Caco-2 (cell line): ENCODE results near the gene LRMDA. TPM values are rescaled to one million over a fixed set of nuclear protein-coding genes. Genes with fewer than 3 reads are reported as not detected.

Source experiments
- BruUV-seq: library from RNA; stranded (reverse); fragments of 400-500 nt; replicated peaks from 2 replicates; lab custom pipeline; 2021; lab: Mats Ljungman, UMichigan
- CTCF ChIA-PET: fragments of 300-600 bp; sonication (Branson Sonifier 250); formaldehyde crosslinking; loops from one replicate; lab custom pipeline; 2022; ENCODE audit warnings: antibody characterized with exemption; lab: Charles Lee
- POLR2A ChIA-PET: fragments of 300-600 bp; sonication (Branson Sonifier 250); formaldehyde crosslinking; loops from one replicate; lab custom pipeline; 2022; ENCODE audit warnings: antibody characterized with exemption; lab: Charles Lee
- DNase-seq, 2 experiments: peaks; one replicate each; pipeline versions ENCODE4 v3.0.0 to v3.0.0-alpha.2; 2020 to 2022
- H3K27me3 ChIP-seq: replicated peaks from 2 replicates; pipeline ENCODE4 v1.6.0; 2011; ENCODE audit warnings: low read length; ENCODE audit not compliant: control insufficient read depth, insufficient read depth
- H3K36me3 ChIP-seq: 2 replicates; pipeline ENCODE4 v1.5.1; 2011; ENCODE audit warnings: low read length; ENCODE audit not compliant: control insufficient read depth, insufficient read depth
- H3K4me1 ChIP-seq: fragments of 250-450 bp; sonication (Bioruptor Pico); 2 replicates; pipeline ENCODE4 v1.5.1; 2020; ENCODE audit warnings: mild to moderate bottlenecking
- H3K4me3 ChIP-seq: 2 replicates; pipeline ENCODE4 v1.5.1; 2011; ENCODE audit warnings: low read depth, mild to moderate bottlenecking, control low read depth, low read length
- H3K9me3 ChIP-seq: fragments of 250-450 bp; sonication (Bioruptor Pico); 2 replicates; pipeline ENCODE4 v1.5.1; 2020; ENCODE audit warnings: mild to moderate bottlenecking, moderate library complexity
- H3K27ac Mint-ChIP-seq: one replicate; pipeline ENCODE4 v1.8.0; 2022; ENCODE audit warnings: mixed read lengths; ENCODE audit not compliant: unreplicated experiment
- H3K27me3 Mint-ChIP-seq: one replicate; pipeline ENCODE4 v1.8.0; 2022; ENCODE audit warnings: mixed read lengths; ENCODE audit not compliant: insufficient read depth, unreplicated experiment
- H3K36me3 Mint-ChIP-seq: one replicate; pipeline ENCODE4 v1.8.0; 2022; ENCODE audit warnings: mild to moderate bottlenecking, mixed read lengths; ENCODE audit not compliant: insufficient read depth, unreplicated experiment
- H3K4me1 Mint-ChIP-seq: one replicate; pipeline ENCODE4 v1.8.0; 2022; ENCODE audit warnings: low read depth, mixed read lengths; ENCODE audit not compliant: unreplicated experiment
- H3K4me3 Mint-ChIP-seq: one replicate; pipeline ENCODE4 v1.8.0; 2022; ENCODE audit warnings: mild to moderate bottlenecking, moderate library complexity, mixed read lengths; ENCODE audit not compliant: unreplicated experiment
- H3K9me3 Mint-ChIP-seq: one replicate; pipeline ENCODE4 v1.8.0; 2022; ENCODE audit warnings: mixed read lengths; ENCODE audit not compliant: unreplicated experiment
- CTCF ChIP-seq, 2 experiments: fragments of 200-600 bp in 1 of 2; IDR thresholded peaks; 1 replicate in 1 of 2; 2 replicates in 1 of 2; pipeline versions ENCODE4 v1.5.1 to v1.8.0; 2011 to 2022; ENCODE audit warnings: antibody characterized with exemption in 1 of 2, control low read depth in 1 of 2, inconsistent platforms in 1 of 2, low read depth in 1 of 2, low read length in 1 of 2, mild to moderate bottlenecking in 1 of 2, moderate library complexity in 1 of 2; ENCODE audit not compliant: insufficient read depth in 1 of 2, severe bottlenecking in 1 of 2, unreplicated experiment in 1 of 2
- intact Hi-C: fragments of 100-400 bp; cut with micrococcal nuclease; formaldehyde crosslinking; loops from one replicate; pipeline ENCODE4 v1.10.0; 2022; ENCODE audit not compliant: unreplicated experiment
- total RNA-seq: library from RNA; stranded (reverse); gene quantifications from 2 replicates; pipeline ENCODE4 v1.2.3, GENCODE V29; 2022

LRMDA gene
- total RNA-seq, 1 experiment from 2014 or later: 18.5 TPM

GRCh38 chr10:76050291-76050625 lies 618.8 kb downstream of the LRMDA start:
- Histone ChIP-seq H3K9me3 (peaks cover 2% of the 10 kb centered on the region; the same call in 1 of the 2 replicates), H3K4me3 (no peak overlapping the region), H3K4me1 (peaks cover 39% of the 10 kb centered on the region), H3K36me3 (no peaks in the 10 kb centered on the region), H3K27me3 (no peaks in the 10 kb centered on the region)
- peaks cover 13% of the 10 kb centered on the region for H3K9me3 Mint-ChIP-seq
- no peaks in the 10 kb centered on the region for H3K36me3 Mint-ChIP-seq
- no peaks in the 10 kb centered on the region for H3K27me3 Mint-ChIP-seq
- ChIA-PET POLR2A (no interaction called here), CTCF (interaction anchor here (0.6 to 1.5 kb wide), 3 partner anchors 26 to 648 kb away, joined by 3 to 23 read pairs (median 5); no protein-coding TSS in a partner anchor)
- intact Hi-C loops: loop anchor here (2.0 kb wide), 1 partner anchor 131 kb away; no protein-coding TSS in a partner anchor
- no peak for DNase-seq
- H3K4me3 Mint-ChIP-seq: no peak overlapping the region
- H3K27ac Mint-ChIP-seq: peak overlapping the region; percentile 93
- no peak for TF ChIP-seq CTCF (IDR thresholded peaks at IDR 0.05; ENCODE audit: insufficient read depth in 1 of 2, low read depth in 1 of 2, low read length in 1 of 2, severe bottlenecking in 1 of 2, unreplicated experiment in 1 of 2)
- H3K4me1 Mint-ChIP-seq: peaks cover 41% of the 10 kb centered on the region
- no TSS peak for BruUV-seq

- ChIA-PET CTCF (interaction anchor here (0.6 to 1.8 kb wide), 8 partner anchors 18 to 649 kb away, joined by 3 to 23 read pairs (median 6); partner anchors contain the start of gene ZNF503), POLR2A (interaction anchor here (0.5 to 1.1 kb wide), 6 partner anchors 99 to 649 kb away, joined by 3 to 8 read pairs (median 4); partner anchors contain the start of gene ZNF503)
- H3K36me3 Mint-ChIP-seq: no peaks in the 10 kb centered on the region
- peaks cover 15% of the 10 kb centered on the region for H3K9me3 Mint-ChIP-seq
- H3K9me3 ChIP-seq: peaks cover 12% of the 10 kb centered on the region
- H3K4me1 ChIP-seq: peaks cover 39% of the 10 kb centered on the region
- TF ChIP-seq CTCF (IDR thresholded peaks at IDR 0.05; ENCODE audit: insufficient read depth in 1 of 2, low read depth in 1 of 2, low read length in 1 of 2, severe bottlenecking in 1 of 2, unreplicated experiment in 1 of 2): peak in 1 of 2 experiments; percentile 17
- BruUV-seq: no TSS peak
- H3K27ac Mint-ChIP-seq: peak overlapping the region; percentile 93
- no peak overlapping the region for H3K4me3 ChIP-seq
- no peaks in the 10 kb centered on the region for H3K27me3 Mint-ChIP-seq
- no peaks in the 10 kb centered on the region for H3K36me3 ChIP-seq
- H3K4me3 Mint-ChIP-seq: peak overlapping the region; percentile 56
- no peaks in the 10 kb centered on the region for H3K27me3 ChIP-seq
- intact Hi-C loops: loop anchor here (1.0 to 2.0 kb wide), 9 partner anchors 18 to 646 kb away; no protein-coding TSS in a partner anchor
- DNase-seq: peak; percentile 95 to 97
- H3K4me1 Mint-ChIP-seq: peaks cover 36% of the 10 kb centered on the region
Observed at GRCh38 chr10:76051007-76051936, 619.8 kb downstream of the LRMDA start.

GRCh38 chr10:76052682-76053503 lies 621.5 kb downstream of the LRMDA start:
- peak overlapping the region; percentile 93 for H3K27ac Mint-ChIP-seq
- CTCF ChIA-PET: interaction anchor here (0.7 kb wide), 1 partner anchor 251 kb away, joined by 4 read pairs; no protein-coding TSS in a partner anchor

More at GRCh38 chr10:76052682-76053503, 621.5 kb downstream of the LRMDA start:
- no peak overlapping the region for H3K4me3 ChIP-seq
- Mint-ChIP-seq H3K27me3 (no peaks in the 10 kb centered on the region), H3K4me3 (no peak overlapping the region), H3K9me3 (peaks cover 24% of the 10 kb centered on the region), H3K36me3 (no peaks in the 10 kb centered on the region), H3K4me1 (peaks cover 36% of the 10 kb centered on the region)
- no peaks in the 10 kb centered on the region for H3K36me3 ChIP-seq
- peaks cover 23% of the 10 kb centered on the region for H3K9me3 ChIP-seq
- no TSS peak for BruUV-seq
- H3K27me3 ChIP-seq: no peaks in the 10 kb centered on the region
- POLR2A ChIA-PET: no interaction called here
- intact Hi-C loops: no loop called here
- TF ChIP-seq CTCF (IDR thresholded peaks at IDR 0.05; ENCODE audit: insufficient read depth in 1 of 2, low read depth in 1 of 2, low read length in 1 of 2, severe bottlenecking in 1 of 2, unreplicated experiment in 1 of 2): no peak
- peak in 1 of 2 experiments; percentile 29 for DNase-seq
- peaks cover 39% of the 10 kb centered on the region for H3K4me1 ChIP-seq
